A673 (cell line): ENCODE results near the gene MCUB. TPM values are rescaled to one million over a fixed set of nuclear protein-coding genes. Genes with fewer than 3 reads are reported as not detected.

Experiments used
- BruUV-seq: library from RNA; stranded (reverse); fragments of 400-500 nt; replicated peaks from 2 replicates; lab custom pipeline; 2021; lab: Mats Ljungman, UMichigan
- CTCF ChIA-PET: fragments of 300-600 bp; sonication (Branson Sonifier 250); formaldehyde crosslinking; loops from one replicate; lab custom pipeline; 2022; ENCODE audit warnings: antibody characterized with exemption; lab: Charles Lee
- POLR2A ChIA-PET: fragments of 300-600 bp; sonication (Branson Sonifier 250); formaldehyde crosslinking; loops from one replicate; lab custom pipeline; 2022; ENCODE audit warnings: antibody characterized with exemption; ENCODE audit not compliant: low non-redundant PET; lab: Charles Lee
- DNase-seq: peaks from one replicate; pipeline ENCODE4 v3.0.0-alpha.2; 2015; ENCODE audit warnings: low spot score
- H3K27ac ChIP-seq: fragments of 200-600 bp; sonication (generic); 2 replicates; pipeline ENCODE4 v1.5.1; 2016; ENCODE audit warnings: mixed run types, low read depth, mild to moderate bottlenecking, mixed read lengths, antibody characterized with exemption, low read length; ENCODE audit not compliant: poor library complexity, severe bottlenecking
- H3K27me3 ChIP-seq: fragments of 200-600 bp; sonication (generic); replicated peaks from 2 replicates; pipeline ENCODE4 v1.6.1; 2017; ENCODE audit warnings: mixed run types, low read depth, mild to moderate bottlenecking, mixed read lengths, antibody characterized with exemption, low read length; ENCODE audit not compliant: insufficient read depth, poor library complexity
- H3K36me3 ChIP-seq: fragments of 200-600 bp; sonication (generic); 2 replicates; pipeline ENCODE4 v1.6.1; 2016; ENCODE audit warnings: mixed run types, mild to moderate bottlenecking, mixed read lengths, antibody characterized with exemption, low read length; ENCODE audit not compliant: insufficient read depth, poor library complexity, severe bottlenecking
- H3K4me1 ChIP-seq: fragments of 200-600 bp; sonication (generic); 2 replicates; pipeline ENCODE4 v1.6.1; 2017; ENCODE audit warnings: mixed run types, mild to moderate bottlenecking, mixed read lengths, antibody characterized with exemption, low read length; ENCODE audit not compliant: insufficient read depth, poor library complexity, severe bottlenecking
- H3K4me3 ChIP-seq: fragments of 200-600 bp; sonication (generic); 2 replicates; pipeline ENCODE4 v1.5.1; 2016; ENCODE audit warnings: low read depth, mixed run types, mild to moderate bottlenecking, mixed read lengths, low read length; ENCODE audit not compliant: poor library complexity, severe bottlenecking
- H3K9me3 ChIP-seq: fragments of 200-600 bp; sonication (generic); 2 replicates; pipeline ENCODE4 v1.6.1; 2016; ENCODE audit warnings: mixed run types, low read depth, mild to moderate bottlenecking, mixed read lengths, antibody characterized with exemption, low read length; ENCODE audit not compliant: poor library complexity, severe bottlenecking
- CTCF ChIP-seq: fragments of 300-800, 200-600 bp; sonication (generic); conservative IDR thresholded peaks from 2 replicates; pipeline ENCODE4 v1.5.1; 2017; ENCODE audit warnings: low read depth, mild to moderate bottlenecking, antibody characterized with exemption, low read length, moderate library complexity, mixed read lengths
- EZH2 ChIP-seq: fragments of 200-600 bp; sonication (generic); IDR thresholded peaks from 2 replicates; pipeline ENCODE4 v1.6.1; 2017; ENCODE audit warnings: borderline replicate concordance, low read depth, mild to moderate bottlenecking, mixed read lengths, antibody characterized with exemption, low read length; ENCODE audit not compliant: poor library complexity, severe bottlenecking
- intact Hi-C: fragments of 100-400 bp; cut with micrococcal nuclease; formaldehyde crosslinking; loops from one replicate; pipeline ENCODE4 v1.10.0; 2022; ENCODE audit not compliant: unreplicated experiment
- total RNA-seq: library from RNA; stranded (reverse); gene quantifications from 2 replicates; pipeline ENCODE4 v1.2.3, GENCODE V29; 2021

MCUB gene
- total RNA-seq, 1 experiment from 2014 or later = 30.0 TPM

GRCh38 chr4:109648266-109648996 is 88.4 kb downstream of the MCUB start:
- Histone ChIP-seq H3K4me1 (no peaks in the 10 kb centered on the region), H3K9me3 (peaks cover 14% of the 10 kb centered on the region), H3K27me3 (no peaks in the 10 kb centered on the region), H3K4me3 (no peak overlapping the region), H3K27ac (no peak overlapping the region), H3K36me3 (no peaks in the 10 kb centered on the region)
- CTCF ChIA-PET = no interaction called here
- intact Hi-C loops = no loop called here
- POLR2A ChIA-PET = no interaction called here
- DNase-seq = no peak
- no TSS peak for BruUV-seq
- TF ChIP-seq EZH2 (no peak), CTCF (no peak)

- TF ChIP-seq EZH2 (no peak), CTCF (no peak)
- ChIA-PET CTCF (no interaction called here), POLR2A (no interaction called here)
- H3K27me3 ChIP-seq = no peaks in the 10 kb centered on the region
- no peak for DNase-seq
- H3K4me3 ChIP-seq = no peak overlapping the region
- intact Hi-C loops = no loop called here
- no peaks in the 10 kb centered on the region for H3K4me1 ChIP-seq
- no peak overlapping the region for H3K27ac ChIP-seq
- no peaks in the 10 kb centered on the region for H3K36me3 ChIP-seq
- peaks cover 14% of the 10 kb centered on the region for H3K9me3 ChIP-seq
- no TSS peak for BruUV-seq
Measured at GRCh38 chr4:109648997-109649575, 89.0 kb downstream of the MCUB start.

GRCh38 chr4:109649872-109650271 is 89.8 kb downstream of the MCUB start:
- intact Hi-C loops = no loop called here
- Histone ChIP-seq H3K9me3 (peaks cover 14% of the 10 kb centered on the region), H3K36me3 (no peaks in the 10 kb centered on the region), H3K4me3 (no peak overlapping the region), H3K4me1 (no peaks in the 10 kb centered on the region), H3K27ac (no peak overlapping the region), H3K27me3 (no peaks in the 10 kb centered on the region)
- no TSS peak for BruUV-seq
- TF ChIP-seq CTCF (no peak), EZH2 (no peak)
- ChIA-PET CTCF (no interaction called here), POLR2A (no interaction called here)
- DNase-seq = no peak
